HG03097 (cell line): ENCODE measurements around the gene KLRK1.
A peak's percentile ranks its signal among the peaks of the same experiment; 100 is the strongest.
"Not testable (repeated sequence)": the region's sequence is repeated elsewhere in the genome, so short reads cannot be mapped to it uniquely, and the experiment has no call there.

Source experiments
- ATAC-seq: cut with Tn5 transposase; IDR thresholded peaks from one replicate; pipeline ENCODE4 v1.9.1; 2021; ENCODE audit not compliant: unreplicated experiment, low FRiP score

Gene KLRK1

GRCh38 chr12:10390991-10391390 lies 1.1 kb upstream of the KLRK1 start:
- ATAC-seq = not testable (repeated sequence)

- no peak for ATAC-seq
Measured at GRCh38 chr12:10388624-10389413, 1.0 kb downstream of the KLRK1 start.

- not testable (repeated sequence) for ATAC-seq
Measured at GRCh38 chr12:10387498-10387897, 2.3 kb downstream of the KLRK1 start.

- ATAC-seq = no peak
Measured at GRCh38 chr12:10386857-10387256, 3.0 kb downstream of the KLRK1 start.

- ATAC-seq = no peak
Measured at GRCh38 chr12:10385166-10385613, 4.7 kb downstream of the KLRK1 start.

- no peak for ATAC-seq
Measured at GRCh38 chr12:10384191-10384590, 5.7 kb downstream of the KLRK1 start.

- no peak for ATAC-seq
Measured at GRCh38 chr12:10381928-10382628, 7.8 kb downstream of the KLRK1 start.

- ATAC-seq = not testable (repeated sequence)
Measured at GRCh38 chr12:10378737-10379136, 11.1 kb downstream of the KLRK1 start.

GRCh38 chr12:10374624-10375018 lies 15.2 kb downstream of the KLRK1 start:
- no peak for ATAC-seq

GRCh38 chr12:10372559-10372958 lies 17.3 kb downstream of the KLRK1 start:
- no peak for ATAC-seq

GRCh38 chr12:10371893-10372535 lies 17.8 kb downstream of the KLRK1 start:
- ATAC-seq = not testable (repeated sequence)

GRCh38 chr12:10369557-10370415 lies 20.1 kb downstream of the KLRK1 start:
- ATAC-seq = no peak

- no peak for ATAC-seq
Measured at GRCh38 chr12:10368206-10369171, 21.4 kb downstream of the KLRK1 start.

GRCh38 chr12:10367714-10368113 lies 22.1 kb downstream of the KLRK1 start:
- not testable (repeated sequence) for ATAC-seq

- no peak for ATAC-seq
Measured at GRCh38 chr12:10366875-10367274, 23.0 kb downstream of the KLRK1 start.

- no peak for ATAC-seq
Measured at GRCh38 chr12:10365696-10366405, 24.0 kb downstream of the KLRK1 start.

GRCh38 chr12:10364815-10365622 lies 24.8 kb downstream of the KLRK1 start:
- peak; percentile 44 for ATAC-seq
